ENCODE data around the gene NUDCD2. TPM values are rescaled to one million over a fixed set of nuclear protein-coding genes. Genes with fewer than 3 reads are reported as not detected.

Gene NUDCD2
- total and polyA plus RNA-seq, 5 donors from 2014 or later, result 20.7 to 59.8 (median 46.0) TPM

GRCh38 chr5:163451489-163451888, 8.4 kb downstream of the NUDCD2 start:
- no peaks in the 10 kb centered on the region for H3K9me3 Mint-ChIP-seq
- no peak overlapping the region for H3K4me3 ChIP-seq (ENCODE audit: low read depth, low read length)
- DNase-seq (no peak), ATAC-seq (ENCODE audit: low read depth in 2 of 2) (no peak)
- peaks cover 6 to 24% (median 18%) of the 10 kb centered on the region in 4 donors for H3K4me1 Mint-ChIP-seq
- H3K9me3 ChIP-seq (ENCODE audit: control insufficient read depth in 2 of 2, low read length in 2 of 2), result no peaks in the 10 kb centered on the region
- H3K36me3 ChIP-seq (ENCODE audit: control insufficient read depth, insufficient read depth, low read length), result peaks cover 42% of the 10 kb centered on the region
- H3K36me3 Mint-ChIP-seq, result peaks cover 33% of the 10 kb centered on the region
- no peak overlapping the region for H3K4me3 Mint-ChIP-seq
- no peaks in the 10 kb centered on the region for H3K4me1 ChIP-seq (ENCODE audit: control insufficient read depth, insufficient read depth, low read length, poor library complexity, severe bottlenecking)
- no peak overlapping the region for H3K27ac ChIP-seq (ENCODE audit: insufficient read depth, low read length, poor library complexity, severe bottlenecking)
- H3K27me3 Mint-ChIP-seq, result no peaks in the 10 kb centered on the region
- peak overlapping the region in 1 of 3 donors; percentile 52 for H3K27ac Mint-ChIP-seq
- H3K27me3 ChIP-seq (ENCODE audit: control insufficient read depth, insufficient read depth, low read length), result no peaks in the 10 kb centered on the region

- Histone ChIP-seq H3K27ac (ENCODE audit: insufficient read depth, low read length, poor library complexity, severe bottlenecking) (no peak overlapping the region), H3K36me3 (ENCODE audit: control insufficient read depth, insufficient read depth, low read length) (peaks cover 49% of the 10 kb centered on the region), H3K4me1 (ENCODE audit: control insufficient read depth, insufficient read depth, low read length, poor library complexity, severe bottlenecking) (no peaks in the 10 kb centered on the region), H3K9me3 (ENCODE audit: control insufficient read depth in 2 of 2, low read length in 2 of 2) (no peaks in the 10 kb centered on the region), H3K27me3 (ENCODE audit: control insufficient read depth, insufficient read depth, low read length) (no peaks in the 10 kb centered on the region), H3K4me3 (ENCODE audit: low read depth, low read length) (no peak overlapping the region)
- peaks cover 0 to 15% (median 6%) of the 10 kb centered on the region in 4 donors for H3K4me1 Mint-ChIP-seq
- no peaks in the 10 kb centered on the region for H3K27me3 Mint-ChIP-seq
- no peak overlapping the region for H3K4me3 Mint-ChIP-seq
- H3K36me3 Mint-ChIP-seq, result peaks cover 23% of the 10 kb centered on the region
- DNase-seq, result no peak
- ATAC-seq (ENCODE audit: low read depth in 2 of 2), result no peak
- peak overlapping the region in 2 of 3 donors; percentile 43 to 44 for H3K27ac Mint-ChIP-seq
- no peaks in the 10 kb centered on the region for H3K9me3 Mint-ChIP-seq
Observed at GRCh38 chr5:163448491-163448890, 11.4 kb downstream of the NUDCD2 start.

GRCh38 chr5:163447875-163448274, 12.0 kb downstream of the NUDCD2 start:
- ATAC-seq (ENCODE audit: low read depth in 2 of 2) (no peak), DNase-seq (no peak)
- Histone ChIP-seq H3K4me3 (ENCODE audit: low read depth, low read length) (no peak overlapping the region), H3K27me3 (ENCODE audit: control insufficient read depth, insufficient read depth, low read length) (no peaks in the 10 kb centered on the region), H3K4me1 (ENCODE audit: control insufficient read depth, insufficient read depth, low read length, poor library complexity, severe bottlenecking) (no peaks in the 10 kb centered on the region), H3K9me3 (ENCODE audit: control insufficient read depth in 2 of 2, low read length in 2 of 2) (no peaks in the 10 kb centered on the region), H3K27ac (ENCODE audit: insufficient read depth, low read length, poor library complexity, severe bottlenecking) (no peak overlapping the region), H3K36me3 (ENCODE audit: control insufficient read depth, insufficient read depth, low read length) (peaks cover 52% of the 10 kb centered on the region)
- peaks cover 0 to 14% (median 6%) of the 10 kb centered on the region in 4 donors for H3K4me1 Mint-ChIP-seq
- H3K27ac Mint-ChIP-seq, result peak overlapping the region in 2 of 3 donors; percentile 52 to 60
- no peaks in the 10 kb centered on the region for H3K27me3 Mint-ChIP-seq
- no peaks in the 10 kb centered on the region for H3K9me3 Mint-ChIP-seq
- peaks cover 23% of the 10 kb centered on the region for H3K36me3 Mint-ChIP-seq
- no peak overlapping the region for H3K4me3 Mint-ChIP-seq

- Mint-ChIP-seq H3K27ac (peak overlapping the region in 2 of 3 donors; percentile 31 to 43), H3K4me3 (no peak overlapping the region), H3K27me3 (no peaks in the 10 kb centered on the region), H3K36me3 (peaks cover 30% of the 10 kb centered on the region), H3K4me1 (peaks cover 0 to 16% (median 8%) of the 10 kb centered on the region in 4 donors), H3K9me3 (no peaks in the 10 kb centered on the region)
- Histone ChIP-seq H3K9me3 (ENCODE audit: control insufficient read depth in 2 of 2, low read length in 2 of 2) (no peaks in the 10 kb centered on the region), H3K4me3 (ENCODE audit: low read depth, low read length) (no peak overlapping the region), H3K27me3 (ENCODE audit: control insufficient read depth, insufficient read depth, low read length) (no peaks in the 10 kb centered on the region), H3K4me1 (ENCODE audit: control insufficient read depth, insufficient read depth, low read length, poor library complexity, severe bottlenecking) (no peaks in the 10 kb centered on the region), H3K27ac (ENCODE audit: insufficient read depth, low read length, poor library complexity, severe bottlenecking) (no peak overlapping the region), H3K36me3 (ENCODE audit: control insufficient read depth, insufficient read depth, low read length) (peaks cover 56% of the 10 kb centered on the region)
- ATAC-seq (ENCODE audit: low read depth in 2 of 2) (no peak), DNase-seq (no peak)
Observed at GRCh38 chr5:163447191-163447590, 12.7 kb downstream of the NUDCD2 start.

- H3K27ac ChIP-seq (ENCODE audit: insufficient read depth, low read length, poor library complexity, severe bottlenecking), result no peak overlapping the region
- Mint-ChIP-seq H3K36me3 (peaks cover 38% of the 10 kb centered on the region), H3K4me1 (peaks cover 8 to 28% (median 21%) of the 10 kb centered on the region in 4 donors), H3K9me3 (no peaks in the 10 kb centered on the region), H3K27ac (no peak overlapping the region), H3K27me3 (no peaks in the 10 kb centered on the region), H3K4me3 (no peak overlapping the region)
- no peaks in the 10 kb centered on the region for H3K27me3 ChIP-seq (ENCODE audit: control insufficient read depth, insufficient read depth, low read length)
- peaks cover 7% of the 10 kb centered on the region for H3K4me1 ChIP-seq (ENCODE audit: control insufficient read depth, insufficient read depth, low read length, poor library complexity, severe bottlenecking)
- peaks cover 62% of the 10 kb centered on the region for H3K36me3 ChIP-seq (ENCODE audit: control insufficient read depth, insufficient read depth, low read length)
- no peaks in the 10 kb centered on the region for H3K9me3 ChIP-seq (ENCODE audit: control insufficient read depth in 2 of 2, low read length in 2 of 2)
- DNase-seq, result no peak
- no peak overlapping the region for H3K4me3 ChIP-seq (ENCODE audit: low read depth, low read length)
- ATAC-seq (ENCODE audit: low read depth in 2 of 2), result no peak
Observed at GRCh38 chr5:163445345-163445744, 14.6 kb downstream of the NUDCD2 start.

GRCh38 chr5:163444526-163444925, 15.4 kb downstream of the NUDCD2 start:
- Histone ChIP-seq H3K4me1 (ENCODE audit: control insufficient read depth, insufficient read depth, low read length, poor library complexity, severe bottlenecking) (peaks cover 15% of the 10 kb centered on the region), H3K9me3 (ENCODE audit: control insufficient read depth in 2 of 2, low read length in 2 of 2) (no peaks in the 10 kb centered on the region), H3K36me3 (ENCODE audit: control insufficient read depth, insufficient read depth, low read length) (peaks cover 62% of the 10 kb centered on the region), H3K4me3 (ENCODE audit: low read depth, low read length) (no peak overlapping the region), H3K27ac (ENCODE audit: insufficient read depth, low read length, poor library complexity, severe bottlenecking) (no peak overlapping the region), H3K27me3 (ENCODE audit: control insufficient read depth, insufficient read depth, low read length) (no peaks in the 10 kb centered on the region)
- peaks cover 16 to 33% (median 29%) of the 10 kb centered on the region in 4 donors for H3K4me1 Mint-ChIP-seq
- H3K27ac Mint-ChIP-seq, result peak overlapping the region in 1 of 3 donors; percentile 76
- no peaks in the 10 kb centered on the region for H3K9me3 Mint-ChIP-seq
- H3K36me3 Mint-ChIP-seq, result peaks cover 38% of the 10 kb centered on the region
- H3K4me3 Mint-ChIP-seq, result no peak overlapping the region
- no peak for ATAC-seq (ENCODE audit: low read depth in 2 of 2)
- DNase-seq, result no peak
- no peaks in the 10 kb centered on the region for H3K27me3 Mint-ChIP-seq

GRCh38 chr5:163440954-163441353, 18.9 kb downstream of the NUDCD2 start:
- H3K4me1 Mint-ChIP-seq, result peaks cover 22 to 56% (median 49%) of the 10 kb centered on the region in 4 donors
- H3K9me3 Mint-ChIP-seq, result no peaks in the 10 kb centered on the region
- peaks cover 20% of the 10 kb centered on the region for H3K36me3 Mint-ChIP-seq
- peak overlapping the region in 2 of 3 donors; percentile 64 to 73 for H3K27ac Mint-ChIP-seq
- H3K4me3 ChIP-seq (ENCODE audit: low read depth, low read length), result peak overlapping the region; percentile 58
- H3K27ac ChIP-seq (ENCODE audit: insufficient read depth, low read length, poor library complexity, severe bottlenecking), result peak overlapping the region; percentile 44
- H3K4me1 ChIP-seq (ENCODE audit: control insufficient read depth, insufficient read depth, low read length, poor library complexity, severe bottlenecking), result peaks cover 35% of the 10 kb centered on the region
- H3K36me3 ChIP-seq (ENCODE audit: control insufficient read depth, insufficient read depth, low read length), result peaks cover 43% of the 10 kb centered on the region
- H3K27me3 Mint-ChIP-seq, result no peaks in the 10 kb centered on the region
- DNase-seq (no peak), ATAC-seq (ENCODE audit: low read depth in 2 of 2) (no peak)
- H3K4me3 Mint-ChIP-seq, result peak overlapping the region in 3 of 4 donors; percentile 17 to 88 (median 65)
- H3K9me3 ChIP-seq (ENCODE audit: control insufficient read depth in 2 of 2, low read length in 2 of 2), result no peaks in the 10 kb centered on the region
- no peaks in the 10 kb centered on the region for H3K27me3 ChIP-seq (ENCODE audit: control insufficient read depth, insufficient read depth, low read length)

GRCh38 chr5:163439092-163439425, 20.8 kb downstream of the NUDCD2 start:
- H3K27me3 Mint-ChIP-seq, result no peaks in the 10 kb centered on the region
- peak overlapping the region; percentile 58 for H3K4me3 ChIP-seq (ENCODE audit: low read depth, low read length)
- no peaks in the 10 kb centered on the region for H3K27me3 ChIP-seq (ENCODE audit: control insufficient read depth, insufficient read depth, low read length)
- H3K9me3 ChIP-seq (ENCODE audit: control insufficient read depth in 2 of 2, low read length in 2 of 2), result no peaks in the 10 kb centered on the region
- H3K4me3 Mint-ChIP-seq, result peak overlapping the region; percentile 88 to 97 (median 95)
- peaks cover 35% of the 10 kb centered on the region for H3K4me1 ChIP-seq (ENCODE audit: control insufficient read depth, insufficient read depth, low read length, poor library complexity, severe bottlenecking)
- no peak for ATAC-seq (ENCODE audit: low read depth in 2 of 2)
- H3K27ac Mint-ChIP-seq, result peak overlapping the region in 2 of 3 donors; percentile 72 to 94
- peak in 1 of 3 donors; percentile 42 for DNase-seq
- peaks cover 22 to 56% (median 46%) of the 10 kb centered on the region in 4 donors for H3K4me1 Mint-ChIP-seq
- H3K36me3 Mint-ChIP-seq, result peaks cover 15% of the 10 kb centered on the region
- H3K9me3 Mint-ChIP-seq, result no peaks in the 10 kb centered on the region
- H3K27ac ChIP-seq (ENCODE audit: insufficient read depth, low read length, poor library complexity, severe bottlenecking), result peak overlapping the region; percentile 10
- H3K36me3 ChIP-seq (ENCODE audit: control insufficient read depth, insufficient read depth, low read length), result peaks cover 26% of the 10 kb centered on the region
